Activated CD4-positive, alpha-beta T cell treated with anti-CD3 and anti-CD28 coated beads, Interleukin-2, Interleukin-6, amounts not matched to agents 100 ng/mL and 50 ng/mL, durations not matched to agents 16 hours and 8 hours (primary cell): ENCODE results near the gene PIANP.
"Not testable (repeated sequence)": the region's sequence is repeated elsewhere in the genome, so short reads cannot be mapped to it uniquely, and the experiment has no call there.

ENCODE experiments used
- DNase-seq: peaks from one replicate; pipeline ENCODE4 v3.0.0-alpha.2; 2020

PIANP gene

GRCh38 chr12:6700646-6701051 is at the start of gene PIANP:
TSS of gene PIANP (minus strand) at chr12:6700815. CDS start at chr12:6698061, 2,754 bp downstream.
- no peak for DNase-seq

GRCh38 chr12:6748761-6749160 is 48.1 kb upstream of the PIANP start:
- no peak for DNase-seq

GRCh38 chr12:6747216-6747615 is 46.6 kb upstream of the PIANP start:
- no peak for DNase-seq

- peak; percentile 21 for DNase-seq
Measured at GRCh38 chr12:6745741-6746525, 45.3 kb upstream of the PIANP start.

- DNase-seq: not testable (repeated sequence)
Measured at GRCh38 chr12:6743300-6743699, 42.7 kb upstream of the PIANP start.

- no peak for DNase-seq
Measured at GRCh38 chr12:6742834-6743233, 42.2 kb upstream of the PIANP start.

GRCh38 chr12:6742080-6742479 is 41.5 kb upstream of the PIANP start:
- not testable (repeated sequence) for DNase-seq

- DNase-seq: no peak
Measured at GRCh38 chr12:6736754-6737153, 36.1 kb upstream of the PIANP start.

- peak; percentile 43 for DNase-seq
Measured at GRCh38 chr12:6735448-6736191, 35.0 kb upstream of the PIANP start.

GRCh38 chr12:6734506-6735387 is 34.1 kb upstream of the PIANP start:
- no peak for DNase-seq

GRCh38 chr12:6730169-6730568 is 29.6 kb upstream of the PIANP start:
- DNase-seq: no peak

- DNase-seq: no peak
Measured at GRCh38 chr12:6729186-6729585, 28.6 kb upstream of the PIANP start.

- no peak for DNase-seq
Measured at GRCh38 chr12:6725350-6725749, 24.7 kb upstream of the PIANP start.

- peak; percentile 49 for DNase-seq
Measured at GRCh38 chr12:6724409-6724797, 23.8 kb upstream of the PIANP start.

GRCh38 chr12:6723607-6724408 is 23.2 kb upstream of the PIANP start, which contains the start of gene COPS7A:
TSS of gene COPS7A (plus strand) at chr12:6724046. CDS start at chr12:6724657, 611 bp downstream.
- peak; percentile 99 for DNase-seq

- no peak for DNase-seq
Measured at GRCh38 chr12:6722863-6723262, 22.2 kb upstream of the PIANP start.

GRCh38 chr12:6716874-6717437 is 16.3 kb upstream of the PIANP start:
- DNase-seq: no peak

- not testable (repeated sequence) for DNase-seq
Measured at GRCh38 chr12:6716031-6716873, 15.6 kb upstream of the PIANP start.

GRCh38 chr12:6708960-6709394 is 8.4 kb upstream of the PIANP start:
- DNase-seq: peak; percentile 34

- not testable (repeated sequence) for DNase-seq
Measured at GRCh38 chr12:6708351-6708750, 7.7 kb upstream of the PIANP start.

- DNase-seq: no peak
Measured at GRCh38 chr12:6703631-6704030, 3.0 kb upstream of the PIANP start.
